Stimulated activated naive CD8-positive, alpha-beta T cell treated with anti-CD3 and anti-CD28 coated beads, Interleukin-15, Interleukin-2, amounts not matched to agents 100 U/mL and 50 U/mL, for 24 hours (primary cell): ENCODE results near the gene MADCAM1.

Experiments
- ATAC-seq: fragments of 150-1000 bp; cut with Tn5 transposase; one replicate; pipeline ENCODE4 v1.10.0; 2021
- DNase-seq: peaks from one replicate; pipeline ENCODE4 v3.0.0; 2021

MADCAM1 gene

GRCh38 chr19:488505-489417, 7.5 kb upstream of the MADCAM1 start:
- DNase-seq = peak; percentile 96

GRCh38 chr19:489418-490196, 6.7 kb upstream of the MADCAM1 start:
- DNase-seq = no peak
- ATAC-seq = peak; percentile 6

More at GRCh38 chr19:488505-489417, 7.5 kb upstream of the MADCAM1 start:
- peak; percentile 93 for ATAC-seq

DNA sequence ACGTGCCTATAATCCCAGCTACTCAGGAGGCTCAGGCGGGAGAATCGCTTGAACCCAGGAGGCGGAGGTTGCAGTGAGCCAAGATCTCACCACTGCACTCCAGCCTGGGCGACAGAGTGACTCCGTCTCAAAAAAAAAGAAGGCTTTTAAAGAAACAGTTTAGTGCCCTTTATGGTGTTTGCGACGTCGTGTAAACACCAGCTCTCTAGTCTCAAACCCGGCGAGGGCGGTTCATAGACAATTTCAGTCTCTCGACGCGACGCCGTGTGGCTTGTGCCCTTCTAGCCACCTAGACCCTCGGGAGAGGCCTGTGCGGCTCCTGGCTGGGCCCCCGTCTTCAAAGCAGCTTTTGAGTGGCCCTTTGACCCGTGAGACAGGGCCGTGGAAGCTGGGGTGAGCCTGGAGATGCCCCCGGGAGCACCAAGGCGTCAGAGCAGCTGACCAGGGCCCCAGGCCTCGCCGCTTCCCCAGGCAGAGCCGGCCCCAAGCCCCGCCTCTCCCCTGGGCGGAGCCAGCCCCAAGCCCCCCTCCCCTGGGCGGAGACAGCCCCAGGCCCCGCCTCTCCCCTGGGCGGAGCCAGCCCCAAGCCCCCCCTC, 5.0 kb upstream of the MADCAM1 start:
- DNase-seq = peak; percentile 30
- ATAC-seq = no peak

DNA sequence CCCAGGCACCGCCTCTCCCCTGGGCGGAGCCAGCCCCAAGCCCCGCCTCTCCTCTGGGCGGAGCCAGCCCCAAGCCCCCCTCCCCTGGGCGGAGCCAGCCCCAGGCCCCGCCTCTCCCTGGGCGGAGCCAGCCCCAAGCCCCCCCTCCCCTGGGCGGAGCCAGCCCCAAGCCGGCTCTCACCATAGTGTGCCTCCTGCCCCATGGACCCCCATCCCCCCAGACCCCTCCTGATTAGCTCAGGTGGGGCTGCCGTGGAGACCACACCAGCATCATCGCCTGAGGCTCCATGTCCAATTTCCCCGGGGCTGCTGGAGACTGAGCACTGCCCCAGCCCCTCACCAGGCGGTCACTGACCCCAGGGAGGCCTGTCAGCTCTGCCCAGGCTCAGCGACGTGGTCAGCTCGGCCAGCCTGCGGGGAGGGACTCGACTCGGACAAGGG, 4.2 kb upstream of the MADCAM1 start:
- ATAC-seq = no peak
- DNase-seq = peak; percentile 55

- DNase-seq (no peak), ATAC-seq (no peak)
Observed at GRCh38 chr19:493391-494170, 2.7 kb upstream of the MADCAM1 start.

- no peak for DNase-seq
- no peak for ATAC-seq
Observed at GRCh38 chr19:494171-495080, 1.9 kb upstream of the MADCAM1 start.

GRCh38 chr19:495081-495401, 1.2 kb upstream of the MADCAM1 start:
- ATAC-seq (peak; percentile 3), DNase-seq (no peak)

GRCh38 chr19:495402-496111, 729 bp upstream of the MADCAM1 start:
- DNase-seq (peak; percentile 73), ATAC-seq (peak; percentile 24)

DNA sequence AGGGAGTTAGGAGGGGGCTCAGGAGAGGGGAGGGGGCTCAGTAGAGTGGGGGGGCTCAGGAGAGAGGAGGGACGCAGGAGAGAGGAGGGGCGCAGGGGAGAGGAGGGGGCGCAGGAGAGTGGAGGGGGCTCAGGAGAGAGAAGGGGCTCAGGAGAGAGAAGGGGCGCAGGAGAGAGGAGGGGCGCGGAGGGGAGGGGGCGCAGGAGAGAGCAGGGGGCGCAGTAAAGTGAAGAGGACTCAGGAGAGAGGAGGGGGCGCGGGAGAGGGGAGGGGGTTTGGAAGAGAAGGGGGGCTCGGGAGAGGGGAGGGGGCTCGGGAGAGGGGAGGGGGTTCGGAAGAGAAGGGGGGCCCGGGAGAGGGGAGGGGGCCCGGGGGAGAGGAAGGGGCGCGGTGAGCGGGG, 700 bp downstream of the MADCAM1 start:
- ATAC-seq (no peak), DNase-seq (no peak)

GRCh38 chr19:497491-497868, 1.2 kb downstream of the MADCAM1 start:
- no peak for ATAC-seq
- no peak for DNase-seq

- ATAC-seq (no peak), DNase-seq (no peak)
Observed at GRCh38 chr19:497869-498510, 1.7 kb downstream of the MADCAM1 start.

DNA sequence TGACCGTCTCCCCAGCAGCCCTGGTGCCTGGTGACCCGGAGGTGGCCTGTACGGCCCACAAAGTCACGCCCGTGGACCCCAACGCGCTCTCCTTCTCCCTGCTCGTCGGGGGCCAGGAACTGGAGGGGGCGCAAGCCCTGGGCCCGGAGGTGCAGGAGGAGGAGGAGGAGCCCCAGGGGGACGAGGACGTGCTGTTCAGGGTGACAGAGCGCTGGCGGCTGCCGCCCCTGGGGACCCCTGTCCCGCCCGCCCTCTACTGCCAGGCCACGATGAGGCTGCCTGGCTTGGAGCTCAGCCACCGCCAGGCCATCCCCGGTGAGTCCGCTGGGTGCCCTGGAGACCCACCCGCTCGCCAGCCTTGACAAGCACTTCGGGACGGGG, 2.2 kb downstream of the MADCAM1 start:
- no peak for ATAC-seq
- no peak for DNase-seq

- DNase-seq (no peak), ATAC-seq (no peak)
Observed at GRCh38 chr19:498977-499623, 2.8 kb downstream of the MADCAM1 start.

DNA sequence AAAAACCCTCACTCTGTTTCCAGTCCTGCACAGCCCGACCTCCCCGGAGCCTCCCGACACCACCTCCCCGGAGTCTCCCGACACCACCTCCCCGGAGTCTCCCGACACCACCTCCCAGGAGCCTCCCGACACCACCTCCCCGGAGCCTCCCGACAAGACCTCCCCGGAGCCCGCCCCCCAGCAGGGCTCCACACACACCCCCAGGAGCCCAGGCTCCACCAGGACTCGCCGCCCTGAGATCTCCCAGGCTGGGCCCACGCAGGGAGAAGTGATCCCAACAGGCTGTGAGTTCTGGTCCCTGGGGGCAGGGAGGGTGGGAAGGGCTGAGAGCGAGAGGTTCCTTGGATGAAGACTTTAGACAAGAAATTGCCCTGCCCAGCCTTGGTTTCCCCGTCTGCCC, 5.4 kb downstream of the MADCAM1 start:
- ATAC-seq (no peak), DNase-seq (no peak)

DNA sequence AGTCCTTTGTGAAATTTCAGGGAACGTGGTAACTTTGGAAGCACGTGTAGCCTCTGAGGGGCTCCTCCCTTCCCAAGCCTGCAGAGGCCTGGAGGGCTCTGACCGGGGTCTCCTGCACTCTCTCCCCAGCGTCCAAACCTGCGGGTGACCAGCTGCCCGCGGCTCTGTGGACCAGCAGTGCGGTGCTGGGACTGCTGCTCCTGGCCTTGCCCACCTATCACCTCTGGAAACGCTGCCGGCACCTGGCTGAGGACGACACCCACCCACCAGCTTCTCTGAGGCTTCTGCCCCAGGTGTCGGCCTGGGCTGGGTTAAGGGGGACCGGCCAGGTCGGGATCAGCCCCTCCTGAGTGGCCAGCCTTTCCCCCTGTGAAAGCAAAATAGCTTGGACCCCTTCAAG, 8.3 kb downstream of the MADCAM1 start:
- DNase-seq (no peak), ATAC-seq (no peak)

GRCh38 chr19:506404-507285, 10.4 kb downstream of the MADCAM1 start:
- DNase-seq (peak; percentile 94), ATAC-seq (peak; percentile 70)

GRCh38 chr19:507286-508203, 11.3 kb downstream of the MADCAM1 start, which contains the start of gene TPGS1:
TSS of gene TPGS1 (plus strand) at chr19:507497. CDS start at chr19:507507, 10 bp downstream.
- DNase-seq = peak; percentile 87
- ATAC-seq = peak; percentile 59
